HG03575 (cell line): ENCODE results near the gene NT5C2.
"Not testable (repeated sequence)": the region's sequence is repeated elsewhere in the genome, so short reads cannot be mapped to it uniquely, and the experiment has no call there.

Experiments
- ATAC-seq: cut with Tn5 transposase; IDR thresholded peaks from one replicate; pipeline ENCODE4 v1.9.1; 2021; ENCODE audit not compliant: unreplicated experiment, insufficient number of reproducible peaks, low FRiP score; ENCODE audit errors: extremely low read depth

Gene NT5C2

DNA sequence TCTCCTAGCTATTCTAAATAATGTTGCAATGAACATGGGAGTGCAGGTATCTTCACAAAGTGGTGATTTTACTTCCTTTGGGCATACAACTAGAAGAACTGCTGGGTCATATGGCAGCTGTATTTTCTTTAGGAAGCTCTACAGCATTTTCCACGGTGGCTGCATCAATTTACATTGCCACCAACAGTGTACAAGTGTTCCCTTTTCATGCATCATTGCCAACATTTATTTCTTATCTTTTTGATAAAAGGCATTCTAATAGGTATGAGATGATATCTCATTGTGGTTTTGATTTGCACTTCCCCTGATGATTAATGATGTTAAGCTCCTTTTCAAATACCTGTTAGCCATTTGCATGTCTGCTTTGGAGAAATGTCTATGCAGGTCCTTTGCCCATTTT lies 52.6 kb downstream of the NT5C2 start:
- ATAC-seq, result no peak

DNA sequence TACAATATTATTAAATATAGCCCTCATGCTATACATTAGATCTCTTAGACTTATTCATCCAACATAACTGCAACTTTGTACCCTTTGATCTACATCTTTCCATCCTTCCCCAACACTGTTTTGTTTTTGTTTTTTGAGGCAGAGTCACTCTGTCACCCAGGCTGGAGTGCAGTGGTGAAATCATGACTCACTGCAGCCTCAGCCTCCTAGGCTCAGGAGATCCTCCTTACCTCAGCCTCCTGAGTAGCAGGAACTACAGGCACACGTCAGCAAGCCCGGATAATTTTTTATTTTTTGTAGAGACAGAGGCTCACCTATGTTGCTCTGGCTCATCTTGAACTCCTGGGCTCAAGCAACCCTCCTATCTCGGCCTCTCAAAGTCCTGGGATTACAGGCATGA lies 53.3 kb downstream of the NT5C2 start:
- no peak for ATAC-seq

DNA sequence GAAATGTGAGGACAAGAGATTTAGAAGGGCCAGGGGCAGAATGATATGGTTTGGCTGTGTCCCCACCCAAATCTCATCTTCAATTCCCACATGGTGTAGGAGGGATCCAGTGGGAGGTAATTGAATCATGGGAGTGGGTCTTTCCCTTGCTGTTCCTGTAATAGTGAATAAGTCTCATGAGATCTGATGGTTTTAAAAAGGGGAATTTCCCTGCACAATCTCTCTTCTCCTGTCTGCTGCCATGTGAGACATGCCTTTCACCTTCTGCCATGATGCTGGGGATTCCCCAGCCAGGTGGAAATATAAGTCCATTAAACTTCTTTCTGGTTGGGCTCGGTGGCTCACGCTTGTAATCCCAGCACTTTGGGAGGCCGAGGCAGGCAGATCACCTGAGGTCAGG lies 57.9 kb downstream of the NT5C2 start:
- not testable (repeated sequence) for ATAC-seq

DNA sequence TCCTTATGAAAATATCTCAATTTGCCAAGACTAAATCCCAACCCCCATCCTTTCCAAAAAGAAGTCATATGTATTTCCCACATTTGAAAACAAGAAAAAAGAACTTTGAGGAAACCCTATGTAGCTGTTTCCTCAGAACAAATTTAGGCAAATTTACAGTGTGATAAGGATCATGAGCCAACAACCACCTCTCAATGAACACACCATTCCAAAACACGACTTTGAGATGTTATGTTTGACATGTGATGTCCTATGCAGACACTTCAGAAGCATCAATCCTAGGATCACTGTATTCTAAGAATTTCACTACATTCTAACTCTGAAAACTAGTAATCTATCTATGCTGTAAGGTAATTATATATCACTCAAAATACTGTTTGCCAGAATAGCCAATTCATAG lies 62.2 kb downstream of the NT5C2 start:
- ATAC-seq, result no peak

DNA sequence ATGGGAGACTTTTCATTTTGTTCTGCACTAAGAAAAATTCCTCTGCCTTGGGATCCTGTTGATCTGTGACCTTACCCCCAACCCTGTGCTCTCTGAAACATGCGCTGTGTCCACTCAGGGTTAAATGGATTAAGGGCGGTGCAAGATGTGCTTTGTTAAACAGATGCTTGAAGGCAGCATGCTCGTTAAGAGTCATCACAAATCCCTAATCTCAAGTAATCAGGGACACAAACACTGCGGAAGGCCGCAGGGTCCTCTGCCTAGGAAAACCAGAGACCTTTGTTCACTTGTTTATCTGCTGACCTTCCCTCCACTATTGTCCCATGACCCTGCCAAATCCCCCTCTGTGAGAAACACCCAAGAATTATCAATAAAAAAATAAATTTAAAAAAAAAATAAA lies 62.9 kb downstream of the NT5C2 start:
- ATAC-seq, result not testable (repeated sequence)

DNA sequence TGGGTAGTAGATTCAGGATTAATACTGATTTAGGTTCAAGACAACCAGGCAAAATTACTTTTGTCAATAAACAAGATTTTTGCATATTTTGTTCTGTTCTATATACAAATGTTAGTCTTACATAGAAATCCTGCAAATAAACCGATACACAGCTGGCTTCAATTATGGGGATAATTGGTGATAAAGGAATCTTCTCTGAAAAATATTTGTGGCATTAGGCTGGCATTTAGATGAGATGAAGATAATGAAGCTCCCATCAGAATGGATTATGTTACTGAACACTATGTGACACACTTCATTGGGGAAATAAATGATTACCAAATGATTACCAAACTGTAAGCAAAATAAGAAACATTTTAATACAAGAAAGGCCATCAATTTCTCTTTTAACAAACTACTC lies 65.8 kb downstream of the NT5C2 start:
- no peak for ATAC-seq

DNA sequence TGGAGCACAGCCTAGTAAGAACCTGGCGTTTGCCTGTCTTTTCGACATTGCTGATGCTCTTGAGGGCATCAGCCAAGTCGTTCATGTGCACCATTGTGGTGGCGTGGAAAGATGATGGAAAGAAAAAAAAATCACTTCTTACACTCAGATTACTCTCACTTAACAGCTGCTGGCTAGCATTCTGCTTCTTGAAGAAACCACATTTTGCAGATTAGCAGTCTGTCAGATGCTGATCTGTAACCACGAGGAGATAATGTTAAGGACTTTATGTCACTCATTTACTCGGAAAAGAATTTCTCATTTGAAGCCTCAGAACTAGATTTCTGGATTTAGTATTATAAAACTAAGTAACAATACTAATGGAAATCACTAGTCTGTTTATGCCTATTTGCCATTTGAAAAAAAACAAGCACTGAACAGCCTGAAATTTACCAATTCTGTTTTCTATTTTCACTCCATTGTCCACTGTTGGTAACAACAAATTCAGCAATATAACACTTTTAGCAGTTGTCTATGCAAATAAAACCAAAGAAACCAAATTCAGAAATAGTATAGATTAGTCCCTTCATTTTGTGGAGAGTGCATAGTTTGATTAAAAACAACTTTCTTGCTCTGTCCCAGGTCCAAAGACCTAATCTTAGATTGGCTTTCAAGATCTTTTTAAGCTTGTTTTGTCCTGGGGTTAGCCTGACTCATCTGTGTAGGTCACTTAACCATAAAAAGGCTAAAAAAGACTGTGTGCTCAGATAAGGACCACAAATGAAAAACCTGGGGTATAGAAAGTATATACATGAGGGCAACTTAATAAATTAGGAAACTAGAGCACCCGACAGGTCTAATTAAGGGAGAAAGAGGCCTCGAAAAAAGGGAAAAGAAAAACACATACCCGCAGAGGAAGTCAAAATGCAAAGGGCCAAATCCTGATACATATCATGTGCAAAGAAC lies 67.5 kb downstream of the NT5C2 start:
- peak; percentile 75 for ATAC-seq

DNA sequence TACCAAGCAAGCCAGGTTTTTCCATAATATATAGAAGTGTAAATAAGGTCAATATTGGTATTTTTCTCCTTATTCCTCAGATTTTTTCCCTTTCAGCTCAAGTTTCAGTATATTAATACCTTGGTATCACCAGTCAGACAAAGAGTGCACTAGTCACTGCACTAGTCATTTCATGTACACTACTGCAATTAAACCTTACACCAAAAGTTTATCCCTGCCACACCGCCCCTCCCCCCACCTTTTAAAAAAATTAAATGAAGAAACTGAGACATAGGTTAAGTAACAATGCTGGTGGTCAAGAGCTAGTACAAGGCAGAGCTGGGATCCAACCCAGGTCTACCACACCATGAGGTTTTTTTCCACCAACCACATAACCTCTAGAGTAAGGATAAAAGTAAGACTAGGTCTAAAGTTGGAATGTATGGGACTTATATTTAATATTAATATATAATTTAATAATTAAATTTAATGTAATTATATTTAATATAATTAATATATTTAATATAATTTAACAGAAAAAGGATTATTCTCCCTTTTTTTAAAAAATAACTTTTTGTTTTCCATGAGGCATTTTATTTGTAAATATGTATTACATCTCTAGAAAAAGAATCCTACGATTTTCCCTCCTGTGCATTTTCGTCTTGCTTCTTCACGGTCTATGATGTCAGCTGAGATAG lies 68.5 kb downstream of the NT5C2 start:
- no peak for ATAC-seq

DNA sequence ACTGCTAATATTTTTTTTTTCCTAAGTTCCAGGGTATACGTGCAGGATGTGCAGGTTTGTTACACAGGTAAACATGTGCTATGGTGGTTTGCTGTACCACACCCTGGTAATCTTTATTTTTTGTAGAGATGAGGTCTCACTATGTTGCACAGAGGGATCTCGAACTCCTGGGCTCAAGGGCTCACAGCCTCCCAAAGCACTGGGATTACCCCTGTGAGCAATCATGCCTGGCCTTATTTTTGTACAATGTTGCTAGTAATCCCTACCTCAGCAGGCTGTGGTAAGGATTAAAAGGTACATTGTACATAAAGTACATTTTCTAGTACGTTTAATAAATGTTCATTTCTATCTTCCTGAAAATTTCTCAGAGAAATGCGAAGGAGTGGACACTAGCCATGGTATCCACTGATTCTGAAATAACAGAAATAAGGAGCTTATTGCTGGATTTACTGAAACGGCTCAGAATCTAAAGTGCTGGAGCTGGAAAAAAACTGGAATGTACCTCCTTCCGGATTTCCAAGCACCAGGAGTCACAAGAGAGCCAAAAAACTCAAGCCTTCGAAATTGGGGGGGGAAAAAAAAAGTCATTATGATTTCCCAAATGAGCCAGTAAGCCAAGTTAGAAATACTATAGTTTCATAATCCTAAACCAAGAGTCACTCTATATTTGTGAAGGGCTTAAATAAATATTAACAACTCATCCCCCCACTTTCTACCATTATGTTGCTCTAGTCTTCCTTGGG lies 69.6 kb downstream of the NT5C2 start:
- no peak for ATAC-seq

DNA sequence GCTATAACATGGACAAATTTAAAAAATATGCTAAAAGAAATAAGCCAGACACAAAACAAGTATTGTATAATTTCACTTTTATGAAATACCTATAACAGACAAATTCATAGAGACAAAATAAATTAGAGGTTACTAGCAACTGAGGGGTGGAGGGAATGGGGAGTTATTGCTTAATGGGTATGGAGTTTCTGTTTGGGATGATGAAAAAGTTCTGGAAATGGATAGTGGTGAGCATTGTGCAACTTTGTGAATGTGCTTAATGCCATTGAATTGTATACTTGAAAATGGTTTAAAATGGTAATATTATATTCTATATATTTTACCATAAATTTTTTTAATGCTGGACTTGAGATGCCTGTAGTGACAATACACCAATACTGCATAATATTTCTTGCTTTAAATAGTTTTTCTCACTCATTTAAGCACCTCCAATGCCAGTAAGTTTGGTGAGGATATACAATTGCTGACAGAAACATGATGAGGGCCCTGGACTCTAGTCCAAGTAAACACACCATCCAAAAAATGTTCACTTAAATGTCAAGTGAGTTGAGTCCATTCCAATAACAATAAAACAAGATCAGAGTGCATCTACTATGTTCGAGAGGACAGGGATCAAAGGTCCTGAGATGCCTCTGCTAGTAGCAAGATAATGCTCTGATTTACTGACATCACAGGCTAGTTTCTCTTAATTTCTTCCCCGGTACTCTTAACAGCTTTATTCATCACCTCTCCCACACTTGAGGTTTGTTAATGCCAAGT lies 71.9 kb downstream of the NT5C2 start:
- no peak for ATAC-seq

DNA sequence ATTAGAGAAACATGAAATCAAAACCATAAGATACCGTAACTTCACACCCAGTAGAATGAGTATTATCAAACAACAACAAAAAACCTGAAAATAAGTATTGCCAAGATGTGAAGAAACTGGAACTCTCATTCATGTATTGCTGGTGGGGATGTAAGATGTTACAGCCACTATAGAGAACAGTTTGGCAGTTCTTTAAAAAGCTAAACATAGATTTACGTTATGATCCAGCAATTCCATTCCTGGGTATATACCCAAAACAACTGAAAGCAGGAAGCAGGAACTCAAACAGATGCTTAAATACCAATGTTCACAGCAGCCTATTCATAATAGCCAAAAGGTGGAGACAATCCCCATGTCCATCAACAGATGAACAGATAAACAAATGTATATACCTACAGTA lies 72.5 kb downstream of the NT5C2 start:
- no peak for ATAC-seq

DNA sequence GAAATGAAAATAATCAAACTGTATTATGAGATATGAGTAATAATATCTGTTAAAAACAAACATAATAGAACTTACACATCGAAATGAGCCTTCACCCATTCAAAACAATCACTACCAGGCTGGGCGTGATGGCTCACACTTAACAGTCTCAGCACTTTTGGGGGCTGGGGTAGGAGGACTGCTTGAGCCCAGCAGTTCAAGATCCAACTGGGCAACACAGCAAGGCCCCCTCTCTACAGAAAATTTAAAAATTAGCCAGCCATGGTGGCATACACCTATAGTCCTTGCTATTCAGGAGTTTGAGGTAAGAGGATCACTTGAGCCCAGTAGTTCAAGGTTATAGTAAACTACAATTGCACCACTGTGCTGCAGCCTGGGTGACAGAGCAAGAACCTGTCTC lies 75.8 kb downstream of the NT5C2 start:
- ATAC-seq, result no peak

DNA sequence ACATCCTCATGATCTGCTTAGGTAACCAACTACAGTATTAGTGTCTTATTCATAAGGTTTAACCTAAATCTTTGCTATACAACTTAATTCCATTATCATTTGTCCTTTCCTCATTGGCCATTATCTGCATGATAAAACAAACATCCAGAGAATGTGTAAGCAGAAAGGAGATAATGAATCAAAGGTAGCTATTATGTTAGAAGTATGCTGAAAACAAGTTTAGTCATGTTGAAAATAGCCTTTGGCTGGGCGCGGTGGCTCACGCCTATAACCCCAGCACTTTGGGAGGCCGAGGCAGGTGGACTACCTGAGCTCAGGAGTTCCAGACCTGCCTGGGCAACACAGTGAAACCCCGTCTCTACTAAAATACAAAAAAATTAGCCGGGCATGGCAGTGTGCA lies 78.2 kb downstream of the NT5C2 start:
- ATAC-seq, result no peak

DNA sequence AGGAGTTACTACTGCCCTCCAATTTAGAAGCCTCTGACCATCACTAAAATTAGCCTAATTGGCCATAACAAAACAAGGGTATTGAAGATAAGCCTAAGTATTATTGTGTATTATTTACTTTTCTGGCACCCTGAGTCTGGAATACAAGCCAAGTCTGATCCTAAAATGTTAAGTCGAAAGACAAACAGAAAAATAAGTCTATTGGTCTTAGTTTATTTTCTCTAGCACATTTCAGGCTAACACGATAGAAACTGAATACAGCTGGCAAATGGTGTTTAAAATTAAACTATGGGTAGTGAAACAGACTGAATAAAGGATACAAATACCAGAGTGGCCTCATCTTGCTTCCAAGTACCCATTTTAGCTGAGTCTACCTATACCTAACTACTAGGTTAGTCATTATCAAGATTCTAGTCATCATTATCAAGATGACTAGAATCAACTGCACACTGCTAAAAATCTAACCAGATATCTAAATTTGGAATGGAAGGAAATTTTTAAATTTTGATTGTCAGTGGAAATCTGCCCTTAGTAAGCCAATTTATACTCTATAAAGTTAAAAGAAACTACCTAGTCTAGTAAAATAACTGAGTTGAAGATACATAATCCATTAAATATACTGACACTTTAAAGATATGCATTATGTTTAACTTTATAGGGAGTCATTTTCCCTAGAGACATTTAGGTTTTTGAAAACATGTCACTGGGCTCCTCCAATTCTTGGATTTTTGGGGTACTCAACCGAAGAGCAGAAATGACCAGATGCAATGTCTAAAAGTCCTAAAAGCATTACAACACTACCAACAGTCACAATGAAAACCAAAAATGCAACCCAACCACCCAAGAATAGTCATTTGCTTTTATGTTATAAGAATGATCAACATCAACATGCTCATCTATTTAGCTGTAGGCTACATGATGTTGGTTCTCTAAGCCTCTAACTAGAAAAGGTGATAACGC lies 80.9 kb downstream of the NT5C2 start:
- no peak for ATAC-seq

DNA sequence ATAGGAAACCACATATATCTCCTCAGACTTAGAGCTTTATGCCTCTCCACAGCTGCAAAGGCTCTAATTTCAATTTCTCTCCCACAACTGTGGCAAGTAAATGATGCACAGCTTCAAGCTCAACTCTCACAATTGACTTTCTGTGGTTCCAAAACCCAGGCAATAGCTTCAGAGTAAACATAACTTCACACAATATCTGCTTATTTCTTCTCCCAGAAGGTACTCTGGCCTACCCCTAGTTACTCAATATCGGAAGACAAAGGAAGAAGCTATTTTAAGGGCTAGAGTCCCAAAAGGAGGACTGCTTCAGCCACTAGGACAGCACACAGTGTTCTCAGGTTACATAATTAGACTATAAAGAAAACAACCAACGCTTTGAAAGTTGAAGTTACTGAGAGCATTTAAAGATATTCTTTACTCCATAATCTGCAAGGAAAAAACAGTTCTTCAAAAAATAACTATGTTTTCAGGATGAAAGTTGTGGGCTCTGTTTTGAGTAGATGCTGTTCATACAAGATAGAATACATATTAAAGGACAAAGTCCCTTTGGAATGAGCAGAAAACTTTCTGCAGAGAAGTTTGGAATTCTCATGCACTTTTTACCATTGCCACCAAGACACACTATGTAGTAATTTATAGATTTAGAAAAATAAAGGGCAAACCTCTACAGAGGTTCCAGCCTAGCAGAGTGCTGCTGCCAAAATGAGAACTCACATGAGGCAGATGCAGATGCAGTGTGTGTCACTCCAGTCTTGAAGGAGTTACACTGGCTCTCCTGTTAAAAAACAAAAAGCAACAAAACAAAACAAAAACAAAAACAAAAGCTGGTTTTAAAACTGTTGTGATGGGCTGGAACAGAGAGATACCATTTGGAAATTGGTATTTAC lies 81.8 kb downstream of the NT5C2 start:
- ATAC-seq, result peak; percentile 44

DNA sequence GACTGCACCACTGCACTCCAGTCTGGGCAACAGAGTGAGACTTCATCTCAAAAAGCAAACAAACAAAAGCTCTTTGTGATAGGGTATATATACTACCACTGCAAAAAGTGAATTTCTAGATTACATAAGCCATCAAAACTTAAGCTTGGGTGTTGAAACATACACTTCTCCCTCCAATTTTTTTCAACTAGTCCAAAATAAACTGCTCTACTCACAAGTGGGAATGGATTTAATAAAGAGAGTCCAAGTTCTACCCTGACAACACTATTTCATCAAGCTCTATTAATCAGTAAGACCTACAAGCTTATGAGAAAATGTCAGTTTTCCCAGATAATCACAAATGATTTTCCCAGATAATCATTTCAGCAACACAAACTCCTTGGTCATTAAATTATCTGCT lies 82.7 kb downstream of the NT5C2 start:
- ATAC-seq, result no peak

DNA sequence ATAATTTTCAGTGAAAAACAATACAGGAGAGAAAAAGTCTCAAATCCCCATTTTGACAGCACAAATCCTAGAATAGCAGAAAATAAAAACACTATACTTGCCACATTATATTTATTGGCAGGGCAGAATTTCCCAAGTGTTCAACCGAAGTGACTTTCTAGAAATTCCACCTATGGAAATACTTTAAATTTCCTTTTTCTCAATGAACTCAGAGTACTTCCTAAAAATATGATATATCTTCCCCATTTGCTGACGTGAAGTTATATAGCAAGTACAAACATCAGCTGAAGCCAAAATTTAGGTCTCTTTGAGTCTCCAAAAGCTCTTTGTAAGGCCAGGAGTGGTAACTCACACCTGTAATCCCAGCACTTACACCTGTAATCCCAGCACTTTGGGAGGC lies 83.3 kb downstream of the NT5C2 start:
- ATAC-seq, result no peak
